GM10248 (cell line): ENCODE results near the gene ZNF319.

Source experiments
- CTCF ChIA-PET: fragments of 300-600 bp; sonication (Branson Sonifier 250); formaldehyde crosslinking; extraction: SDS; loops from one replicate; lab custom pipeline; 2021; ENCODE audit warnings: antibody characterized with exemption; lab: Yijun Ruan, JAX
- POLR2A ChIA-PET: fragments of 350-650 bp; sonication (Branson Sonifier 250); formaldehyde crosslinking; extraction: SDS; loops from one replicate; lab custom pipeline; 2020; ENCODE audit warnings: antibody characterized with exemption; lab: Yijun Ruan, JAX
- DNase-seq: peaks from one replicate; pipeline ENCODE4 v3.0.0; 2012; ENCODE audit errors: extremely low spot score
- CTCF ChIP-seq: IDR thresholded peaks from 2 replicates; pipeline ENCODE4 v1.5.1; 2012; ENCODE audit warnings: mild to moderate bottlenecking, low read depth; ENCODE audit errors: extremely low read depth, missing control alignments, control extremely low read depth

Gene ZNF319

GRCh38 chr16:58042001-58042885, 41.8 kb upstream of the ZNF319 start:
- no peak for TF ChIP-seq CTCF
- ChIA-PET POLR2A (no interaction called here), CTCF (no interaction called here)

GRCh38 chr16:58041628-58041955, 41.1 kb upstream of the ZNF319 start:
- CTCF ChIA-PET = no interaction called here
- no peak for TF ChIP-seq CTCF
- POLR2A ChIA-PET = no interaction called here
- DNase-seq = no peak

More at GRCh38 chr16:58042001-58042885, 41.8 kb upstream of the ZNF319 start:
- DNase-seq = no peak

GRCh38 chr16:58040945-58041627, 40.6 kb upstream of the ZNF319 start:
- ChIA-PET CTCF (no interaction called here), POLR2A (no interaction called here)
- TF ChIP-seq CTCF = no peak
- no peak for DNase-seq

GRCh38 chr16:58040496-58040846, 40.0 kb upstream of the ZNF319 start:
- no peak for TF ChIP-seq CTCF
- ChIA-PET CTCF (no interaction called here), POLR2A (no interaction called here)
- DNase-seq = no peak

- POLR2A ChIA-PET = no interaction called here
- DNase-seq = no peak
- CTCF ChIA-PET = no interaction called here
- no peak for TF ChIP-seq CTCF
Measured at GRCh38 chr16:58039829-58040495, 39.5 kb upstream of the ZNF319 start.

- POLR2A ChIA-PET = no interaction called here
- no peak for TF ChIP-seq CTCF
- no peak for DNase-seq
- CTCF ChIA-PET = interaction anchor here (2.6 kb wide), 1 partner anchor 10 kb away, joined by 6 read pairs; no protein-coding TSS in a partner anchor
Measured at GRCh38 chr16:58038219-58038641, 37.8 kb upstream of the ZNF319 start.
